Effector memory CD4-positive, alpha-beta T cell (primary cell): ENCODE results near the gene CAPN14.

Source experiments
- DNase-seq, 3 donors: peaks; one replicate each; pipeline ENCODE4 v3.0.0-alpha.2; 2020
- H3K27ac ChIP-seq: 2 replicates; pipeline ENCODE4 v1.7.0; 2013; ENCODE audit warnings: mild to moderate bottlenecking, low read length, moderate library complexity; ENCODE audit not compliant: insufficient read depth, poor library complexity, severe bottlenecking
- H3K27me3 ChIP-seq: replicated peaks from 2 replicates; pipeline ENCODE4 v1.7.0; 2013; ENCODE audit warnings: mild to moderate bottlenecking, low read length; ENCODE audit not compliant: insufficient read depth, control insufficient read depth, poor library complexity, severe bottlenecking
- H3K36me3 ChIP-seq: 2 replicates; pipeline ENCODE4 v1.7.0; 2013; ENCODE audit warnings: mild to moderate bottlenecking, low read length, moderate library complexity; ENCODE audit not compliant: control insufficient read depth, insufficient read depth
- H3K4me1 ChIP-seq: 2 replicates; pipeline ENCODE4 v1.7.0; 2013; ENCODE audit warnings: low read length, mild to moderate bottlenecking; ENCODE audit not compliant: control insufficient read depth, insufficient read depth, poor library complexity, severe bottlenecking
- H3K4me3 ChIP-seq: 2 replicates; pipeline ENCODE4 v1.7.0; 2013; ENCODE audit warnings: low read length, low read depth, mild to moderate bottlenecking; ENCODE audit not compliant: insufficient read depth, poor library complexity, severe bottlenecking
- H3K9me3 ChIP-seq: 2 replicates; pipeline ENCODE4 v1.7.0; 2013; ENCODE audit warnings: mild to moderate bottlenecking, low read length, moderate library complexity; ENCODE audit not compliant: control insufficient read depth
- total RNA-seq, 3 donors: gene quantifications; one replicate each; lab custom pipeline; 2026; lab: John Stamatoyannopoulos, UW

The CAPN14 gene
- total RNA-seq: 0.86 to 1.4 (median 1.2) reads per million in 3 donors

DNA sequence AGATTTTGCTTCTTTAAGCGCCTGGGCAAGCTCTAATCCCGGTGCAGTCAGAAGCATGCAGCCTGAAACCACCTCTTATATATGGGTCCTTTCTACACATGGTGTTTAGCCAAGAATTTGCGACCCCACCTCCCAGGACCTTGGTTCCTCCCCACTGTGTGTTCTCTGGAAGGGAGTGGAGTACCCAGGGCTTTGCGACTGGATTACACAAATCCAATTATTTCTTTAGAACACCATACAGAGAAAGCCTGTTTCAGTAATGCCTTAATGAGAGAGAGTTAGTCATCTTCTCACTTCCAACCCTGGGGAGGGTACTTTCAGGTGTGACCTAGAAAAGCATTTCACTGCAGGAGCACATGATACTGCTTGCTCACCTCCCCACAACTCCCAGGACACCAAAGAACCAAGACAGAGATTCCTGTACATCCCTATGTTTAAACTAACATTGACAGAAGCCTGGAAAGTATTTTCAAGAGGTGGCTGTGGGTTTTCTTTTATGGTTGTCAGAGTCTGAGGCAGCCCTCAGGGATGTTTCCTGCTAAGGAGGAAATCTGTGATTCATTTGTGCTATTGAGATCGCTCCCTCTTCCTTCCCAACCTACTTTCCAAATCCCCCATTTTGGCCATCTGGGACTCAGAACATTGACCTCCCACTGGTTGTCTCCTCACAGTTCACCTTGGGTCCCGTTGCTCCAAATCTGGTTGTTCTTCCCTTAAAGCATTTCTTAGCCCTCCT is at the start of gene CAPN14:
Gene CAPN14, minus strand, starts transcription at position 51 of the 736 bp plus-strand sequence. CDS start 12,068 bp downstream, outside the sequence.
- Histone ChIP-seq H3K36me3 (no peaks in the 10 kb centered on the region), H3K4me1 (no peaks in the 10 kb centered on the region), H3K27ac (no peak within 1 kb of the TSS), H3K27me3 (no peaks in the 10 kb centered on the region), H3K9me3 (no peaks in the 10 kb centered on the region), H3K4me3 (no peak within 1 kb of the TSS)
- DNase-seq: no peak

GRCh38 chr2:31266804-31267203 is 49.5 kb upstream of the CAPN14 start:
- Histone ChIP-seq H3K4me1 (no peaks in the 10 kb centered on the region), H3K9me3 (no peaks in the 10 kb centered on the region), H3K36me3 (no peaks in the 10 kb centered on the region), H3K27me3 (no peaks in the 10 kb centered on the region), H3K4me3 (no peak overlapping the region), H3K27ac (no peak overlapping the region)
- DNase-seq: no peak

GRCh38 chr2:31265234-31265633 is 47.9 kb upstream of the CAPN14 start:
- Histone ChIP-seq H3K4me3 (no peak overlapping the region), H3K36me3 (no peaks in the 10 kb centered on the region)

GRCh38 chr2:31263636-31264190 is 46.4 kb upstream of the CAPN14 start:
- Histone ChIP-seq H3K4me3 (no peak overlapping the region), H3K27ac (no peak overlapping the region), H3K9me3 (no peaks in the 10 kb centered on the region), H3K36me3 (no peaks in the 10 kb centered on the region), H3K4me1 (no peaks in the 10 kb centered on the region), H3K27me3 (no peaks in the 10 kb centered on the region)
- DNase-seq: no peak

More at GRCh38 chr2:31265234-31265633, 47.9 kb upstream of the CAPN14 start:
- Histone ChIP-seq H3K9me3 (no peaks in the 10 kb centered on the region), H3K27ac (no peak overlapping the region), H3K4me1 (no peaks in the 10 kb centered on the region), H3K27me3 (no peaks in the 10 kb centered on the region)
- no peak for DNase-seq

DNA sequence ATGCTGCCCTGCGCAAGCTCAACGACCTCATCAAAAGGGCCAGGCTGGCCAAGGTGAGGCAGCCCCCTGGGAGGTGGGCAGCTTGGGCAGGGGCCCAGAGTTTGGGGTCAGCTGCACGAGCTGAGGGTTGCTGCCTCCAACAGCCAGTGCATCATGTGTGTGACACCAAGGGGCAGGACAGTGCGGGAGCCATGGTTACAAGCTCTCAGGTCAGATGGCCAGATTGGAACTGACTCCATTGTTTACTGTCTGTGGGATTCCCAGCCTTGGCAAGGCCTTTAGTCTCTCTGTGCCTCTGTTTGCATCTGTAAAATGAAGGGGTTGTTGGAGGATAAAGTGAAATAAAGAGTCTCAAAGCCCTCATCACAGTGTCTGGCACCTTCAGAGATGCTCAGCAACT is 43.6 kb upstream of the CAPN14 start:
- Histone ChIP-seq H3K4me3 (no peak overlapping the region), H3K36me3 (no peaks in the 10 kb centered on the region), H3K27me3 (no peaks in the 10 kb centered on the region), H3K9me3 (no peaks in the 10 kb centered on the region), H3K4me1 (no peaks in the 10 kb centered on the region), H3K27ac (no peak overlapping the region)
- no peak for DNase-seq

DNA sequence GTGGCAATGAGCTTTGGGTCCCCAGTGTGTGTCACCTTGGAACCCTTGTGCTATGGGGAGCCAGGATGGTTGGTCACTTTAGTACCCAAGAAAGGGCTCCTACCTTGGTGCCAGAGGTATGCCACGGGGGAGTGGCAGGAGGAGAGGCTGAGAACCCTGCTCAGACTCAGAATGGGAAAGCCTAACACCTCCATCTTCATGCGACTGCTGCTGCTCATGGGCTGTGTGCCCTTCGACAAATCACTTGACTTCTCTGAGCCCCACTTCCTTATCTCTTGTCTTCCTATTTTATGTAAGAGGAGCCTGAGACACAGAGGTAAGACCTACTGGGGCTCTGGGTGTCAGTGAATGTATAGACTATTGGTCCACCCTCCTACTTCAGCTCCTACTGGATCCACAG is 41.8 kb upstream of the CAPN14 start:
- Histone ChIP-seq H3K27ac (no peak overlapping the region), H3K27me3 (no peaks in the 10 kb centered on the region), H3K4me1 (no peaks in the 10 kb centered on the region), H3K4me3 (no peak overlapping the region), H3K36me3 (no peaks in the 10 kb centered on the region), H3K9me3 (no peaks in the 10 kb centered on the region)
- DNase-seq: no peak

DNA sequence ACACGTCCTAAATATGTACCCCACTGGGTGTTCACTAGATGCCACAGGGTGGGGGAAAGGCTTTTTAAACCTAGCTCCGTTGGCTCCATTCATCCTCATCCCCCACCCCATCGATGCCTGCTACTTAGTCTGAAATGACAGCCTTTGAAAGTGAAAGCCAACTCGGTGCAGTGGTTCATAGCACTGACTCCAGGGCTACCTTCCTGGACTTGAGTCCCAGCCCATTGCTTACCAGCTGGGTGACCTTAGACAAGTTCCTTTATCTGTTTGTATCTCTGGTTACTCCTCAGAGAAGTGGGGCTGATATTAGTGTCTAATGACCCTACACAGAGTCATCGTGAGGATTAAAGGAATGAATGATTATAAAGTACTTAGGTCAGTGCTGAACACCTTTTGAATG is 41.0 kb upstream of the CAPN14 start:
- no peak for DNase-seq
- no peaks in the 10 kb centered on the region for H3K9me3 ChIP-seq
- no peaks in the 10 kb centered on the region for H3K36me3 ChIP-seq
- H3K27ac ChIP-seq: no peak overlapping the region
- H3K4me1 ChIP-seq: no peaks in the 10 kb centered on the region
- no peaks in the 10 kb centered on the region for H3K27me3 ChIP-seq
- no peak overlapping the region for H3K4me3 ChIP-seq

- Histone ChIP-seq H3K36me3 (no peaks in the 10 kb centered on the region), H3K4me1 (no peaks in the 10 kb centered on the region), H3K9me3 (no peaks in the 10 kb centered on the region)
Observed at GRCh38 chr2:31256611-31257382, 39.5 kb upstream of the CAPN14 start.

DNA sequence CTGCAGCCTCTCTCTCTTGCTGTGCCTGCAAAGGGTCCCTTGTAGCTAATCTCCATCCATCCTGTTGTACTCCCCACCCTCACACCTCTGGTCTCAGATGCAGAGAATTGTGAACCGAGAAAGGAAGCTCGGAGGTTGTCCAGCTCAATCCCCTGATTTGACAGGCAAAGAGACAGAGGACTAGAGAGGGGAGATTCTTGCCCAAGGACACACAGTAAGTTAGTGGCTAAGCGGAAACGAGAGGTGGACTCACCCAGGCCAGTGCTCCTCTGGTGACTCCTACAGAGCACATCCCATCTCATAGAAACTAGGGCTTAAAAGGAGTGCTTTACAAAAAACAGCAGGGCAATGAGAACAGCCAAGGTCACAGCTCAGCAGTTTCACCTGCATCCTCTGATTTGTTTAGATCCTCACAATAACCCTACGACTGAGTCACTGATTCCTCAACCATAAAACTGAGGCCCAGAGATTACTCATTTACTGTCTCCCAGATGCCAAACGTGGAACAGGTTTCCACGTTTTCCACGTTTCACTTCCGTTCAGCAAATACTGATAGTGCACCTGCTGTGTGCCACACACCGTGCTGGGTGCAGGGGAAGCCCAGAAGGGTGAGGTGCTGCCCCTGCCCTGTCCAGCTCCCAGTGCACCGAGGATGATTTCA is 38.7 kb upstream of the CAPN14 start:
- H3K36me3 ChIP-seq: no peaks in the 10 kb centered on the region
- no peak for DNase-seq
- H3K27me3 ChIP-seq: no peaks in the 10 kb centered on the region
- no peak overlapping the region for H3K27ac ChIP-seq
- H3K4me3 ChIP-seq: no peak overlapping the region
- H3K4me1 ChIP-seq: no peaks in the 10 kb centered on the region
- no peaks in the 10 kb centered on the region for H3K9me3 ChIP-seq

More at GRCh38 chr2:31256611-31257382, 39.5 kb upstream of the CAPN14 start:
- no peak overlapping the region for H3K27ac ChIP-seq
- H3K4me3 ChIP-seq: no peak overlapping the region
- H3K27me3 ChIP-seq: no peaks in the 10 kb centered on the region
- no peak for DNase-seq
